ENCODE data around the gene RANBP3L. TPM values are rescaled to one million over a fixed set of nuclear protein-coding genes. Genes with fewer than 3 reads are reported as not detected.

RANBP3L gene
- total and polyA plus RNA-seq, 8 donors: 0.20 to 17.0 (median 1.9) TPM; not detected in 2

DNA sequence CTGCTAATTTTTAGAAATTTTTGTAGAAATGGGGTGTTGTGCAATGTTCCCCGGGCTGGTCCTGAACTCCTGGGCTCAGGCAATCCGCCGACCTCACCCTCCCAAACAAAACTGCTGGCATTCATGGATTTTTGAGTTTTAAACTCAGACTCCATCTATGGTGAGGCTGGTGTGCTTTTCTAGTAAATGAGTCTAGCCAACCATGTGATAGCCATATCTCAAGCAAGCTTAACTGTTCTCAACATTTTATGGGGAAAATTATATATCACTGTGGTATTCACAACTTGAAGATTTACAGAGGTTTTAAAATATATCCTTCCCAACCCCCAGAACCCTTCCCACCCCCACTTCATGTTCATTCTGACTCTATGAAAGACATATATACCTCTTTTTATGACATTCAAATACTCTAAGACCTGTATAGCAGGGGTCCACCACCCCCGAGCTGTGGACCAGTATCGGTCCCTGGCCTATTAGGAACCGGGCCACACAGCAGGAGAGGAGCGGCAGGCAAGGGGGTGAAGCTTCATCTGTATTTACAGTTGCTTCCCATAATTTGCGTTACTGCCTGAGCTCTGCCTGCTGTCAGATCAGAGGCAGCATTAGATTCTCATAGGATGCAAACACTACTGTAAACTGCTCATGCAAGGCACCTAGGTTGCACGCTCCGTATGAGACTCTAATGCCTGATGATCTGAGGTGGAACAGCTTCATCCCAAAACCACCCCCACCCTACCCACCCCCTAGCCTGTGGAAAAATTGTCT, 55.5 kb downstream of the RANBP3L start:
- 92 to 96% (median 95%) methylated on average over 10 of the region's 10 CpGs for WGBS, 5 donors

DNA sequence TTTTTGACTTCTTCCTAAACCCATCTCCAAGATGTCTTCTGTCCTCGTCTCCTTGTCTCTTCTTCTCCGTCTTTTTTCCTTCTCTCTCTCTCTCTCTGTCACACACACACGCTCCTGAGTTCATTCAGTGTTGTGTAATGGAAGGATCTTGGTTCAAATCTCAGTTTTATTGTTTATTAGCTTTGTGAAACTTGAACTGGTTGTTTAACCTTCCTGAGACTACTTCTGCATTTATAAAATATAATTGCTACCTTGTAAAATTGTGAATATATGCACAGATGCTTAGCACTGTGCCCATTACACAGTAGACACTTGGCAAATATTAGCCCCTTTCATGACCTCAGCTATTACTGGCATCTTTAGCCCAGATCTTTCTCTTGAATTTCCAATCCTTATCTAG, 57.6 kb downstream of the RANBP3L start:
- H3K9me3 ChIP-seq: no peaks in the 10 kb centered on the region
- TF ChIP-seq, protein P1, sequence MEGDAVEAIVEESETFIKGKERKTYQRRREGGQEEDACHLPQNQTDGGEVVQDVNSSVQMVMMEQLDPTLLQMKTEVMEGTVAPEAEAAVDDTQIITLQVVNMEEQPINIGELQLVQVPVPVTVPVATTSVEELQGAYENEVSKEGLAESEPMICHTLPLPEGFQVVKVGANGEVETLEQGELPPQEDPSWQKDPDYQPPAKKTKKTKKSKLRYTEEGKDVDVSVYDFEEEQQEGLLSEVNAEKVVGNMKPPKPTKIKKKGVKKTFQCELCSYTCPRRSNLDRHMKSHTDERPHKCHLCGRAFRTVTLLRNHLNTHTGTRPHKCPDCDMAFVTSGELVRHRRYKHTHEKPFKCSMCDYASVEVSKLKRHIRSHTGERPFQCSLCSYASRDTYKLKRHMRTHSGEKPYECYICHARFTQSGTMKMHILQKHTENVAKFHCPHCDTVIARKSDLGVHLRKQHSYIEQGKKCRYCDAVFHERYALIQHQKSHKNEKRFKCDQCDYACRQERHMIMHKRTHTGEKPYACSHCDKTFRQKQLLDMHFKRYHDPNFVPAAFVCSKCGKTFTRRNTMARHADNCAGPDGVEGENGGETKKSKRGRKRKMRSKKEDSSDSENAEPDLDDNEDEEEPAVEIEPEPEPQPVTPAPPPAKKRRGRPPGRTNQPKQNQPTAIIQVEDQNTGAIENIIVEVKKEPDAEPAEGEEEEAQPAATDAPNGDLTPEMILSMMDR (IDR thresholded peaks at IDR 0.05): no peak
- TF ChIP-seq POLR2A (IDR thresholded peaks at IDR 0.05) (no peak), POLR2AphosphoS5 (IDR thresholded peaks at IDR 0.05) (no peak), EP300 (IDR thresholded peaks at IDR 0.05) (no peak)
- H3K36me3 ChIP-seq: no peaks in the 10 kb centered on the region
- H3K4me1 ChIP-seq: peaks cover 15 to 27% (median 24%) of the 10 kb centered on the region in 4 donors
- WGBS, 5 donors: 79 to 89% (median 85%) methylated on average over 3 of the region's 3 CpGs
- no peak overlapping the region for H3K27ac ChIP-seq
- no peak overlapping the region for H3K4me3 ChIP-seq
- intact Hi-C loops (cut with DNase I; ENCODE audit: low total_unique reads): no loop called here
- DNase-seq: no peak
- H3K27me3 ChIP-seq: no peaks in the 10 kb centered on the region

More for the DNA sequence above, 55.5 kb downstream of the RANBP3L start:
- intact Hi-C loops (cut with DNase I; ENCODE audit: low total_unique reads): no loop called here
- peaks cover 5 to 10% (median 9%) of the 10 kb centered on the region in 4 donors for H3K4me1 ChIP-seq
- no peak for TF ChIP-seq EP300 (IDR thresholded peaks at IDR 0.05)
- TF ChIP-seq POLR2A (IDR thresholded peaks at IDR 0.05): no peak
- no peak for TF ChIP-seq POLR2AphosphoS5 (IDR thresholded peaks at IDR 0.05)
- H3K36me3 ChIP-seq: no peaks in the 10 kb centered on the region
- no peaks in the 10 kb centered on the region for H3K27me3 ChIP-seq
- no peak overlapping the region for H3K4me3 ChIP-seq
- no peaks in the 10 kb centered on the region for H3K9me3 ChIP-seq
- H3K27ac ChIP-seq: no peak overlapping the region
- DNase-seq: no peak

DNA sequence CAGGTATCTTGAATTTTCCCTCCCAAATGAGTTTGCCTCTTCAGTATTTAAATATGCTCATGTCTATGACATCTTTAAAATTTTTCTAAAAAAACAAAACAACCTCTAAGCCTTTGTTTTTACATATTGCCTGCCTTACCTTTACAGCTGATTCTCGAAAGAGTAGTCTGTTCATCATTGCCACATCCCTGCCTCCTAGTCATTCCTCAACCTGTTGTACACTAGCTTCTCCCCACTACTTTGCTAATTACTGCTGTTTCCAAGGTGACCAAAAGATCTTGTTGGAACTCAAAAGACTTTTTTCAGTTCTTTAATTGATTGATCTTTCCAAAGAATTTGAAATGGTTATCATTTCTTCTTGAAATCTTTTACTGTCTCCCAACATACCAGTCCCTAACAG, 58.0 kb downstream of the RANBP3L start:
- no peak for DNase-seq
- Histone ChIP-seq H3K4me1 (peaks cover 15 to 31% (median 27%) of the 10 kb centered on the region in 4 donors), H3K27me3 (no peaks in the 10 kb centered on the region), H3K27ac (peak overlapping the region in 1 of 5 donors; percentile 99), H3K36me3 (no peaks in the 10 kb centered on the region), H3K9me3 (no peaks in the 10 kb centered on the region), H3K4me3 (no peak overlapping the region)
- WGBS, 5 donors: 84 to 98% (median 91%) methylated on average over 1 of the region's 1 CpG
- TF ChIP-seq POLR2AphosphoS5 (IDR thresholded peaks at IDR 0.05) (no peak), POLR2A (IDR thresholded peaks at IDR 0.05) (no peak), EP300 (IDR thresholded peaks at IDR 0.05) (no peak)
- TF ChIP-seq, protein P1 (IDR thresholded peaks at IDR 0.05): no peak
- intact Hi-C loops (cut with DNase I; ENCODE audit: low total_unique reads): no loop called here

DNA sequence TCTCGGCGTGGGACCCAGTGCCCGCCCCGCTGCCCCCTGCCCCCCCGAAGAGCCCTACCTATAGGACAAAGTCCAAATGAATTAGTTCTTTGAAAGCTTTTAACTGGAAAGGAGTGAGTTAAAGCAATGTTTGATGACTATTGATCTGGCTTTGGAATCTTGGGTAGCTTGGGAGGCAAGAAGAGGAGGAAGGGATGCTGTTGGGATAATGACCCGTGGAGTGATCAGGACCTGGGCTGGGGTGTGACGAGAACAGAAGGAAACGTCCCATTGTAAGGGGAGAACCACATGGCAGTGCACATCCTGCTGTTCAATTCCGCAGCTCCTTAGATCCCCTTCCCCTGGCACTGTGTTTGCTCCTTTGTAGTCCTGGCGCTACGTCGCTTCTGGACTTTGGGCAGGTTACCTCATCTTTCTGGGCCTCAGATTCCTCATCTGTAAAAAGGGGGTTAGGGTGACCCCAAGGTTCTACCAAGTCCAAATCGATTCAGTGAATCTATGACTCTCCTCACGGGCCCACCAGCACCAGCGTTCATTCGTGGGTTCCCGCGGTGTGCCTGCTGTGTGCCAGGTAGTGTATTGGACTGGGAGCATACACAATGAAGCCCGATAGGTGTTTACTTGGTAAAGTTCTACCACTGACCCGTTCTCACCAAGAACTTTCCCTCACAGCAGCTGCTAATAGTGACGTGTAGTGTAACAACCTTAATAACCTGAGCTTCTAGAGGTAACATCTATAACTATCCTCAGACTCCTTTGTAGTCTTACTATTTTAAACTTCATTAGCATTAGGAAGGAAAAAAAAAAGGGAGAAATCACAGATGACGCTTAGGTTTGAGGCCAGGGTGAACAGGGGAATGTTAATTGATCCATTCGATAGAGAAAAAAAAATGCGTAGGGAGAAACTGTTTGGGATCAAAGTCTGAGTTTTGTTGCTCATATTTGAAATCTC, 58.9 kb downstream of the RANBP3L start:
- no peaks in the 10 kb centered on the region for H3K9me3 ChIP-seq
- H3K36me3 ChIP-seq: no peaks in the 10 kb centered on the region
- H3K4me1 ChIP-seq: peaks cover 23 to 39% (median 35%) of the 10 kb centered on the region in 4 donors
- WGBS, 5 donors: 49 to 60% (median 54%) methylated on average over 24 of the region's 24 CpGs
- TF ChIP-seq, protein P1 (IDR thresholded peaks at IDR 0.05): no peak
- TF ChIP-seq EP300 (IDR thresholded peaks at IDR 0.05): no peak
- TF ChIP-seq POLR2AphosphoS5 (IDR thresholded peaks at IDR 0.05): no peak
- TF ChIP-seq POLR2A (IDR thresholded peaks at IDR 0.05): no peak
- H3K27me3 ChIP-seq: no peaks in the 10 kb centered on the region
- H3K4me3 ChIP-seq: peak overlapping the region; percentile 66 to 91 (median 86)
- H3K27ac ChIP-seq: peak overlapping the region; percentile 95 to 99 (median 98)
- DNase-seq: peak in 1 of 2 donors; percentile 59
- intact Hi-C loops (cut with DNase I; ENCODE audit: low total_unique reads): no loop called here

All from stomach (tissue), 9 donors.